GM21825 (cell line): ENCODE measurements around the gene CSDE1.
A peak's percentile ranks its signal among the peaks of the same experiment; 100 is the strongest.
"Not testable (repeated sequence)": the region's sequence is repeated elsewhere in the genome, so short reads cannot be mapped to it uniquely, and the experiment has no call there.

Source experiments
- ATAC-seq: cut with Tn5 transposase; IDR thresholded peaks from one replicate; pipeline ENCODE4 v1.9.1; 2021; ENCODE audit warnings: mild to moderate bottlenecking, moderate library complexity; ENCODE audit not compliant: unreplicated experiment

The CSDE1 gene

GRCh38 chr1:114757455-114758255 lies at the start of gene CSDE1:
Gene CSDE1, minus strand, starts transcription at chr1:114757984. Its CDS starts 18,094 bp downstream, at chr1:114739890.
- peak; percentile 80 for ATAC-seq

DNA sequence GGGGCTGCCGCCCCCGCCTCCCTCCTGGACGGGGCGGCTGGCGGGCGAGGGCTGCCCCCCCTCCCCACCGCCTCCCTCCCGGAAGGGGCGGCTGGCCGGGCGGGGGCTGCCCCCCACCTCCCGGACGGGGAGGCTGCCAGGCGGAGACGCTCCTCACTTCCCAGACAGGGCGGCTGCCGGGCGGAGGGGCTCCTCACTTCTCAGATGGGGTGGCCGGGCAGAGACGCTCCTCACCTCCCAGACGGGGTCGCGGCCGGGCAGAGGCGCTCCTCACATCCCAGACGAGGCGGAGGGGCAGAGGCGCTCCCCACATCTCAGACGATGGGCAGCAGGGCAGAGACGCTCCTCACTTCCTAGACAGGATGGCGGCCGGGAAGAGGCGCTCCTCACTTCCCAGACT lies 46.7 kb upstream of the CSDE1 start:
- not testable (repeated sequence) for ATAC-seq

DNA sequence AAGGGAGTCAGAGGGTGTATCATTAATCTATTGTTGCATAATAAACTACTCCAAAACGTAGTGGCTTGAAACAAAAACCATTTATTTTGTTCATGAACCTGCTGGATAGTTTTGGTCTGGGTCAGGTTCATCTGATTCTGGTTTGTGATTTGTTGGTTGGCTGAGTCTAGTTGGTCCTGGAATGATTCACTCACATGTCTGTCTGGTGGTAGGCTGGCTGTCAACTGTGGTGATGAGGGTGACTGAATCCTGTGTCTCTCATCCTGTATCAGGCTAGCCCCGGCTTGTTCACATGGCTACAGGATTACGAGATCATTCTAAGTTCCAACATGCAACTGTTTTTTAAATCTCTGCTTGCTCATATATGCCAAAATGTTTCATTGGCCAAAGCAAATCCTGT lies 45.2 kb upstream of the CSDE1 start:
- ATAC-seq, result no peak

DNA sequence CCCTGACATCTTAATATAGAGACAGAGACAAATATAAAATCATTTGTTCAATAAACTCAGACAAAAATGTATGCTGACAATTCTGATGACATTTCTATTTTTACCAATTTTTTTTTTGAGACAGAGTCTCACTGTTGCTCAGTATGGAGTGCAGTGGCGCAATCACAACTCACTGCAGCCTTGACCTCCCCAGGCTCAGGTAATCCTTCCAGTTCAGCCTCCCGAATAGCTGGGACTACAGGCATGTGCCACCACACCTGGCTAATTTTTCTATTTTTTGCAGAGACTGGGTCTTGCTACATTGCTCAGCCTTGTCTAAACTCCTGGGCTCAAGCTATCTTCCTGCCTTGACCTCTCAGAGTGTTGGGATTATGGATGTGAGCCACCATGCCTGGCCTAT lies 36.3 kb upstream of the CSDE1 start:
- no peak for ATAC-seq

- ATAC-seq, result not testable (repeated sequence)
Observed at GRCh38 chr1:114790581-114790980, 32.8 kb upstream of the CSDE1 start.

DNA sequence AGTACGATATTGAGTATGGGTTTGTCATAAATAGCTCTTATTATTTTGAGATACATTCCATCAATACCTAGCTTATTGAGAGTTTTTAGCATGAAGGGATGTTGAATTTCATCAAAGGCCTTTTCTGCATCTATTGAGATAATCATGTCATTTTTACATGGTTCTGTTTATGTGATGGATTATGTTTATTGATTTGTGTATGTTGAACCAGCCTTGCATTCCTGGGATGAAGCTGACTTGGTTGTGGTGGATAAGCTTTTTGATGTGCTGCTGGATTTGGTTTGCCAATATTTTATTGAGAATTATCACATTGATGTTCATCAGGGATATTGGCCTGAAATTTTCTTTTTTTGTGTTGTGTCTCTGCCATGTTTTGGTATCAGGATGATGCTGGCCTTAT lies 28.7 kb upstream of the CSDE1 start:
- ATAC-seq, result not testable (repeated sequence)

DNA sequence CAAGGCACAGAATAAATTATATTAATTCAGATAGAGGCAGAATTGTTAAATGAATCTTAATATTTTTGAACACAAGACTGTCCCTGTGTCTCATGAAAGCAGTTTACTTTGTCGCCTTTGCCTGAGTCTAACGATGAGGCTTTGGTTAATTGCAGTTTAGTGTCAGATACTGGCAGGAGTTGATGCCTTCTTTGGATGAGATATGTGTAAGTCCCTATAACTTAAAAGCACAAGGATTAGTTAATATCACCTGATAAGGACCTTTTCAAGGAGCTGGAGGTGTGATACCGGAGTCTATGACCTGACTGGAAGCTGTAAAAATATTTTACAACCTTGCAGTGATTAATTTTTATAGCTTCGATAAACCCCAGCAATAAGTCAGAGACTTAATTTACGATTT lies 24.7 kb upstream of the CSDE1 start:
- no peak for ATAC-seq

DNA sequence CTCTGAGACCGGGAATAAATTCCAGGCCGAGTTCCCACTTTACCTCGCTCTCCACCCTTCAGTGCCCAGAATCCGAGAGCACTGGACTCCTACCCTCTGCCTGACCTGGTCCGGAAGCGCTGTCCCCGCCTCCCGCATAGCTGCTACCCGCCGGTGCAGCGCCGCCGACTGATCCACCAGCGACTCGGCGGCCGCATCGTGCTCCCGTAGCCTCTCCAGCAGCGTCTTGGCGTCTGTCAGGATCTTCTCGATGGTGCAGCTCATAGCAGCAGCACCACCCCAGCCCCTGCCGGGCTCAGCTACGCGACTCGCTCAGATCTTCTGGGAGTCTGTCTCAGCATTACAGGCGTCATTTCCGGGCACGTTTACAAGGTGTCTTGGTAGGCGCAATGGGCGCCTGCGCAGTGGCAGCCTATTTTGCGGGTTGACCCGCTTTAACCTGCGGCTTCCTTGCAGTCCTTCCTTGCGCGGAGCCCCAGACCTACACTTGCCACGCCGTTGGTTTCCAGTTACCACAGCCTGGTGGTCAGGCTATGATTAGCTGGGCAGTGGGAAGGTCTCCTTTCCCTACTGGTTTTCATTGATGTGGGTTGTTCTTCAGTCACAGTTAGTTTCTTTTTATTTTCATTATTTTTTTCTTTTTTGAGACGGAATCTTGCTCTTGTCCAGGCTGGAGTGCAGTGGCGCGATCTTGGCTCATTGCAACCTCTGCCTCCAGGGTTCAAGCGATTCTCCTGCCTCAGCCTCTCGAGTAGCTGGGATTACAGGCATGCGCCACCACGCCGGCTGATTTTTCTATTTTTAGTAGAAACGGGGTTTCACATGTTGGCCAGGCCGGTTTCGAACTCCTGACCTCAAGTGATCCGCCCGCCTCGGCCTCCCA lies 22.8 kb upstream of the CSDE1 start, which contains the start of gene SIKE1:
SIKE1 (minus strand) TSS at position 342 of the 883 bp plus-strand sequence; CDS start at position 264, 78 bp downstream.
- peak; percentile 99 for ATAC-seq

DNA sequence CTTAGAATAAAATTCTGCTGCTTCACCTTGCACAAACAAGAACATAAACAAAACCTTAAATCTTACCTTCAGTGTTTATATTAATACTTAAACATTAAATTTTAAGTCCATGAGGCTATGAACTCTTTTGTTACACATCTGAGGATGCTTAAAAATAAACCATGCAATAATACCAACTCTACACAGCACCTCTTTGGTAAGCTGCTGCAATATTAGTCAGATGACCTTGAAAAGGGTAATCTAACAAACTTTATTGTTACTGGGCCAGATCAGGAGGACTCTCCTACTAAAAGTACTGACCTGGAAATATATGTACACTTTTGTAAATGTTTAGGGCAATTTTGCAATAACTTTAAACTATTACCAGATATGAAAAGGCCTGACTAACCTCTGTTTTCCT lies 21.9 kb upstream of the CSDE1 start:
- ATAC-seq, result no peak

DNA sequence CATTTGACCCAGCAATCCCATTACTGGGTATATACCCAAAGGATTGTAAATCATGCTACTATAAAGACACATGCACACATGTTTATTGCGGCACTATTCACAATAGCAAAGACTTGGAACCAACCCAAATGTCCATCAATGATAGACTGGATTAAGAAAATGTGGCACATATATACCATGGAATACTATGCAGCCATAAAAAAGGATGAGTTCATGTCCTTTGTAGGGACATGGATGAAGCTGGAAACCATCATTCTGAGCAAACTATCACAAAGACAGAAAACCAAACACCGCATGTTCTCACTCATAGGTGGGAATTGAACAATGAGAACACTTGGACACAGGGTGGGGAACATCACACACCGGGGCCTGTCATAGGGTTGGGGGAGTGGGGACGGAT lies 18.9 kb upstream of the CSDE1 start:
- not testable (repeated sequence) for ATAC-seq

GRCh38 chr1:114771992-114772391 lies 14.2 kb upstream of the CSDE1 start:
- ATAC-seq, result no peak

GRCh38 chr1:114770989-114771388 lies 13.2 kb upstream of the CSDE1 start:
- ATAC-seq, result no peak

DNA sequence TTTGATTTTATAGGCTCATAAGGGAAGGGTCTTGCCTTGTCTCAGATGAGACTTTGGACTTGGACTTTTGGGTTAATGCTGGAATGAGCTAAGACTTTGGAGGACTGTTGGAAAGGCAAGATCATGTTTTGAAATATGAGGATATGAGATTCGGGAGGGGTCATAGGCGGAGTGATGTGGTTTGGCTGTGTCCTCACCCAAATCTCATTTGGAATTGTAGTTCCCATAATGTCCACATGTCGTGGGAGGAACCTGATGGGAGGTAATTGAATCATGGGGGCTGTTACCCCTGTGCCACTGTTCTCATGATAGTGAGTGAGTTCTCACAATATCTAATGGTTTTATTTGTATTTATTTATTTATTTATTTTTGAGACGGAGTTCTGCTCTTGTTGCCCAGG lies 6.9 kb upstream of the CSDE1 start:
- no peak for ATAC-seq

DNA sequence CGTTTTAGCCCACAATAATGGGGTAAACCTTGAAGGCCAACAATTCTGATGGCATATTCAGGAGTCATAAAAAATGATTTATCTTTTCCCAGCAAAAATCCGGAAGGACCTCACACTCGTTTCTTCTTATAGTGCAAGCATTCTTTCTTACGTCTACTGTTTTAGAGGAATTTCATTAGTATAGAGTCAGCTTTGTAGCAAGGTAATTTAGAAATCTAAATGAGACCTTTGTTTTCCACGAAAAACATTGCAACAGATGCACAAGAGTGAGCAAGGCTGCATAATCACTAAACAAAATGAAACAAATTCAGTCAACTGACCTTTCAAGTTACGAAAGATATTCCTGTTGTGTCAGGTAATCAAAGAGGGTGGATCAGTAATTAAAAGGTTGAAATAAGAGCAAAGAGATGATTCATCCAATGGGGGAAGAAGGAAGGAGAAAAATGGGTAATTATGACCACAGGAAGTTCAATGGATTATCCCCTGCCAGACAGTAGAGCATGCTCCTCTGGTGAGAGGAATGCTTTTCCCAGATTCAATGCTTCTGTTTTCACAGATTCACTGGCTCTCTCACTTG lies 560 bp upstream of the CSDE1 start:
- ATAC-seq, result no peak

GRCh38 chr1:114756949-114757454 lies 782 bp downstream of the CSDE1 start:
- no peak for ATAC-seq

DNA sequence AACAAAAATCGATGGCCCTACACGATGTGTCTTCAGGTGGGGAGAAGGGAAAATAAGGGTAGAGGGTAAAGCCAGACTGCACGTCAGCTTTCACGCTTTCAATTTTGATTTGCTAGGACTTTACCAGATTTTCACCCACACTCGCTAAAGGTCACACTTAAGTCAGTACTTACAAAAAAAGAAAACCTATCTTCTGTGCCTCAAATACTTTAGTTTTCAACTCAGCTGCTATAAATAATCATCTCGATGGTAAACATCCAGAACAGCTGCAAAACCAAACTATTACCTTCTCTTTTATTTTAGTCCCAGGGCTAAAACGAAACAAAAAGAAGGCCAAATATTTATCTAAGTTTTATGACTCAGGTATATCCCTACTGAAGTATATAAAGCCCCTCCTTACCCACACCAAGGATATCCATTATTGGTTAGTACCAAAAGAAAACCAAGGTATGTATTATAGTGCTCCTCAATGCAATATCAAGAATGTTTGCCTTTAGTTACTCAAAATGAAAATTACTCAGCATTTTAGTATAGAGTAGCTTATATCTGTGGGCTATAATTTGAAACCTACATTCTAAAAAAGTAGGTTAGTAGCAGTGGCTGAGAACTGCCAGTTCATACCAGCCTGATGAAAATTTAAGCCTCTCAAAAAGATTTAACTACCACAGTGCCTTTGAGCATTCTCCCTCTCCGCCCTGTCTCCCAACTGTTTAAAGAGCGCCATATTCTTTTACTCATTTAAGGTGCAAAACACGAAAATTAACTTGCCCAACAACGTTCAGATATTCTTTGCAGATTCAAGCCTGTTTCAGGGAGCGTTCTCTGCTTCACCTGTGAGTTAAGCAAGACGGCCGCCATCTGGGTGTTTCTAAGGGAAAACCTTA lies 1.5 kb downstream of the CSDE1 start:
- peak; percentile 35 for ATAC-seq

- ATAC-seq, result no peak
Observed at GRCh38 chr1:114755006-114755931, 2.5 kb downstream of the CSDE1 start.

- not testable (repeated sequence) for ATAC-seq
Observed at GRCh38 chr1:114753702-114754101, 4.1 kb downstream of the CSDE1 start.

GRCh38 chr1:114753143-114753542 lies 4.6 kb downstream of the CSDE1 start:
- no peak for ATAC-seq
